ENCODE data around the gene PXYLP1.

DNA sequence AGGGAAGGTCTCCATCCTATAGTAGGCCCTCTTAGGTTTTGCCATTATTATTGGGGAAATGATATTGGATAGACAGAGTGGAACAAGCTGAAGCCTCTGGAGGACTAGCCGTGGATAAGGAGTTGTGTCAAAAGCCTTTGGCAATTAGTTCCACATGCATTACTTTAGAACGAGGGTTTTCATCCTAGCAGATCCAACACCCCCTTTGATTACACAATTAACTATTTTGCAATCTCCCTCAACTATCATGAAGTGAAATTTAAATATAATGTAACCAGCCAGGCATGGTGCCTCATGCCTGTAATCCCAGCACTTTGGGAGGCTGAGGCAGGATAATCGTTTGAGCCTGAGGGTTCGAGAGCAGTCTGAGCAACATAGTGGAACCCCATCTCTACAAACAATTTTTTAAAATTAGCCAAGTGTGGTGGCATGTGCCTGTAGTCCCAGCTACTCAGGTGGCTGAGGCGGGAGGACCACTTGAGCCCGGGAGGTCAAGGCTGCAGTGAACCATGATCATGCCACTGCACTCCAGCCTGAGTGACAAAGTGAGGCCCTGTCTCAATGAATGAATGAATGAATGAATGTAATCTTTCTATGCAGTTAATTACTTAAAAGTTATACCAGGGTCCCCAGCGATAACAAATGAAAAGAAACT, 56.8 kb downstream of the PXYLP1 start:
- TF ChIP-seq, protein P1, sequence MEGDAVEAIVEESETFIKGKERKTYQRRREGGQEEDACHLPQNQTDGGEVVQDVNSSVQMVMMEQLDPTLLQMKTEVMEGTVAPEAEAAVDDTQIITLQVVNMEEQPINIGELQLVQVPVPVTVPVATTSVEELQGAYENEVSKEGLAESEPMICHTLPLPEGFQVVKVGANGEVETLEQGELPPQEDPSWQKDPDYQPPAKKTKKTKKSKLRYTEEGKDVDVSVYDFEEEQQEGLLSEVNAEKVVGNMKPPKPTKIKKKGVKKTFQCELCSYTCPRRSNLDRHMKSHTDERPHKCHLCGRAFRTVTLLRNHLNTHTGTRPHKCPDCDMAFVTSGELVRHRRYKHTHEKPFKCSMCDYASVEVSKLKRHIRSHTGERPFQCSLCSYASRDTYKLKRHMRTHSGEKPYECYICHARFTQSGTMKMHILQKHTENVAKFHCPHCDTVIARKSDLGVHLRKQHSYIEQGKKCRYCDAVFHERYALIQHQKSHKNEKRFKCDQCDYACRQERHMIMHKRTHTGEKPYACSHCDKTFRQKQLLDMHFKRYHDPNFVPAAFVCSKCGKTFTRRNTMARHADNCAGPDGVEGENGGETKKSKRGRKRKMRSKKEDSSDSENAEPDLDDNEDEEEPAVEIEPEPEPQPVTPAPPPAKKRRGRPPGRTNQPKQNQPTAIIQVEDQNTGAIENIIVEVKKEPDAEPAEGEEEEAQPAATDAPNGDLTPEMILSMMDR (conservative IDR thresholded peaks at IDR 0.05; ENCODE audit: low read length), result no peak
- TF ChIP-seq EZH2phosphoT487 (IDR thresholded peaks at IDR 0.05; ENCODE audit: borderline replicate concordance), result no peak

Data from Loucy (cell line).